HepG2 (cell line): ENCODE measurements around the gene FASTK. TPM values are rescaled to one million over a fixed set of nuclear protein-coding genes. Genes with fewer than 3 reads are reported as not detected.

ENCODE experiments used
- ARID4A ChIP-seq: sonication (generic); formaldehyde crosslinking; IDR thresholded peaks from 2 replicates; pipeline ENCODE4 v1.5.0; 2020; ENCODE audit warnings: mild to moderate bottlenecking, missing genetic modification reagents, borderline replicate concordance
- BORCS8-MEF2B ChIP-seq: sonication (generic); formaldehyde crosslinking; IDR thresholded peaks from 2 replicates; pipeline ENCODE4 v1.8.0; 2022; ENCODE audit warnings: mild to moderate bottlenecking, missing genetic modification reagents
- DPF2 ChIP-seq: sonication (generic); formaldehyde crosslinking; IDR thresholded peaks from 2 replicates; pipeline ENCODE4 v1.4.0; 2020; ENCODE audit warnings: mild to moderate bottlenecking, low read depth, missing genetic modification reagents, borderline replicate concordance
- EEA1 ChIP-seq: sonication (generic); formaldehyde crosslinking; IDR thresholded peaks from 2 replicates; pipeline ENCODE4 v1.5.1; 2020; ENCODE audit warnings: mild to moderate bottlenecking, missing genetic modification reagents, borderline replicate concordance
- HDAC1 ChIP-seq: sonication (generic); formaldehyde crosslinking; IDR thresholded peaks from 2 replicates; pipeline ENCODE4 v1.5.1; 2020; ENCODE audit warnings: mild to moderate bottlenecking, missing genetic modification reagents
- HOXA9 ChIP-seq: sonication (generic); formaldehyde crosslinking; IDR thresholded peaks from 2 replicates; pipeline ENCODE4 v1.8.1; 2022; ENCODE audit warnings: missing genetic modification reagents, mild to moderate bottlenecking, moderate library complexity, borderline replicate concordance
- KDM3A ChIP-seq: IDR thresholded peaks from 2 replicates; pipeline ENCODE4 v1.6.1; 2018; ENCODE audit warnings: low read depth, missing compliant biosample characterization
- NAIF1 ChIP-seq: sonication (generic); formaldehyde crosslinking; IDR thresholded peaks from 2 replicates; pipeline ENCODE4 v1.5.0; 2020; ENCODE audit warnings: mild to moderate bottlenecking, missing genetic modification reagents, borderline replicate concordance
- NFYB ChIP-seq: sonication (generic); formaldehyde crosslinking; IDR thresholded peaks from 2 replicates; pipeline ENCODE4 v1.4.0; 2020; ENCODE audit warnings: missing genetic modification reagents
- PHF8 ChIP-seq: sonication (generic); formaldehyde crosslinking; IDR thresholded peaks from 2 replicates; pipeline ENCODE4 v1.5.0; 2020; ENCODE audit warnings: missing genetic modification reagents
- PREB ChIP-seq: sonication (generic); formaldehyde crosslinking; IDR thresholded peaks from 2 replicates; pipeline ENCODE4 v1.4.0; 2020; ENCODE audit warnings: missing genetic modification reagents
- SMAD1 ChIP-seq: sonication (generic); formaldehyde crosslinking; IDR thresholded peaks from 2 replicates; pipeline ENCODE4 v1.4.0; 2020; ENCODE audit warnings: missing genetic modification reagents, low read depth, mild to moderate bottlenecking, borderline replicate concordance
- TMF1 ChIP-seq: sonication (generic); formaldehyde crosslinking; IDR thresholded peaks from 2 replicates; pipeline ENCODE4 v1.8.1; 2022; ENCODE audit warnings: low read depth, missing genetic modification reagents
- USF2 ChIP-seq, 2 experiments: sonication (generic) in 1 of 2; formaldehyde crosslinking in 1 of 2; IDR thresholded peaks; 2 replicates each; pipeline versions ENCODE4 v1.5.1 to v1.6.1; 2011 to 2020; ENCODE audit warnings: borderline replicate concordance in 1 of 2, low read depth in 1 of 2, low read length in 1 of 2, mild to moderate bottlenecking in 1 of 2, missing genetic modification reagents in 1 of 2, moderate library complexity in 1 of 2
- ZBTB38 ChIP-seq: sonication (generic); formaldehyde crosslinking; IDR thresholded peaks from 2 replicates; pipeline ENCODE4 v1.5.1; 2020; ENCODE audit warnings: mild to moderate bottlenecking, missing genetic modification reagents
- ZNF263 ChIP-seq: sonication (generic); formaldehyde crosslinking; IDR thresholded peaks from 2 replicates; pipeline ENCODE4 v1.4.0; 2020; ENCODE audit warnings: missing genetic modification reagents
- ZNF317 ChIP-seq: sonication (generic); formaldehyde crosslinking; IDR thresholded peaks from 2 replicates; pipeline ENCODE4 v1.5.0; 2020; ENCODE audit warnings: mild to moderate bottlenecking, missing genetic modification reagents
- ZNF354B ChIP-seq: sonication (generic); formaldehyde crosslinking; IDR thresholded peaks from 2 replicates; pipeline ENCODE4 v1.8.0; 2022; ENCODE audit warnings: mild to moderate bottlenecking, missing genetic modification reagents
- ZNF709 ChIP-seq: sonication (generic); formaldehyde crosslinking; IDR thresholded peaks from 2 replicates; pipeline ENCODE4 v1.5.0; 2020; ENCODE audit warnings: mild to moderate bottlenecking, missing genetic modification reagents
- ZNF746 ChIP-seq: sonication (generic); formaldehyde crosslinking; IDR thresholded peaks from 2 replicates; pipeline ENCODE4 v1.8.0; 2022; ENCODE audit warnings: mild to moderate bottlenecking, missing genetic modification reagents
- ZSCAN9 ChIP-seq: IDR thresholded peaks from 2 replicates; pipeline ENCODE4 v1.6.1; 2016; ENCODE audit warnings: borderline replicate concordance
- polyA plus RNA-seq, 8 experiments: library from polyadenylated mRNA; depleted of rRNA in 3 of 8; stranded (reverse) in 7 of 8; unstranded in 1 of 8; fragments of >200 nt; fragmentation: Illumina TruSeq in 4 of 8; extraction: Trizol in 4 of 8; gene quantifications; 2 replicates each; pipeline versions ENCODE4 v1.2.1 to v1.2.3, GENCODE V29; 2011 to 2016; ENCODE audit warnings: low read depth in 4 of 8, missing spikeins in 1 of 8, mixed read lengths in 1 of 8; ENCODE audit not compliant: insufficient read depth in 1 of 8
- total RNA-seq, 5 experiments: library from RNA; depleted of rRNA; stranded (reverse); fragments of >200 nt; fragmentation: Illumina TruSeq; extraction: Trizol; gene quantifications; 2 replicates each; pipeline ENCODE4 v1.2.3, GENCODE V29; 2016; ENCODE audit warnings: low read depth in 1 of 5

The FASTK gene
- total and polyA plus RNA-seq, 2 of the 13 experiments (the other 11 are each of a cell fraction or from before 2014, with no cell fraction given): 52.9 to 55.7 TPM

DNA sequence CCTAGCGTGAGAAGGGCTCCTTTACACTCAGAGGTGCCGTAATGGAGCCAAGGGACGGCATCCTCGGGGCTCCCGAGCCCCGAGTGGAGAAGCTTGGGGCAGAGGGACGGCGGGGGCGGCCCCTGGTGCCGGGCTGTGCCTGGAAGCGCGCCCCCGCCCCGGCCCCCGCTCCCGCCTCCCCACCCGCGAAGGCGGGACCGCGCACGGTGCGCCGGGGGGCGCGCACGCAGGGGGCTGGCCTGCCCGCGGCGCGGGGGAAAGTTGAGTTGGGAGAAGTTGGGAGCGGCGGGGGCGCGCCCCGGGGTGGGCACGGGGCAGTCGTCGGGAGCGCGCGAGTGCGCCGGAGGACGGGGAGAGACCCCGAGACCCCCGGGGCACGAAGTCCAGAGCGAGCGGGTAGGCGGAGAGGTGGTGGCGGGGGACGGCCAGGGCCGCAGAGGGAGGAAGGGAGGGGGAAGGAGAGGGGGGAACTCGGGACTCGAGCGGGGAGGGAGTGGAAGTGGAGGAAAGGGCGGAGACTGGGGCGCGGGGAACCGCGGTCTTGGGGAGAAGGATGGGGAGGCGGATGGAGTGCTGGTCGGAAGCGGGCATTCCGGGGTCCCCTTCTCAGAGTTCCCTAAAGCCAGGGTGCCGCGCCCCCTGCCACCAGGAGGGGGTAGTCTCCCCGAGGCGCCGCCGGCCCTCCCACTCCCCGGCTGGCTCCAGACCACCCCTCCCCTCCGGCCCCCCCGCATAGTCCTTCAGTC lies 21.1 kb downstream of the FASTK start, which contains the start of gene SLC4A2 (continued):
- TF ChIP-seq USF2 (IDR thresholded peaks at IDR 0.05; ENCODE audit: low read depth, low read length) (no peak), USF2 (CRISPR knock-in tag; IDR thresholded peaks at IDR 0.05; ENCODE audit: borderline replicate concordance) (no peak), ZNF709 (CRISPR knock-in tag) (no peak; the same call in 1 of the 2 replicates), ZSCAN9 (no peak), PREB (CRISPR knock-in tag) (no peak), NAIF1 (CRISPR knock-in tag) (no peak), HOXA9 (CRISPR knock-in tag) (no peak), ARID4A (CRISPR knock-in tag) (no peak; the same call in 1 of the 2 replicates), KDM3A (CRISPR knock-in tag) (no peak), TMF1 (CRISPR knock-in tag) (0 out of 2 replicates have a peak, but pooled peaks have one; percentile 29), PHF8 (CRISPR knock-in tag) (peak; percentile 63), NFYB (no peak), ZNF317 (no peak), ZNF263 (CRISPR knock-in tag) (no peak), ZNF746 (peak; percentile 50; the same call in 1 of the 2 replicates), HDAC1 (CRISPR knock-in tag) (no peak), SMAD1 (CRISPR knock-in tag) (no peak), DPF2 (no peak), EEA1 (CRISPR knock-in tag) (peak; percentile 5; the same call in 1 of the 2 replicates), BORCS8-MEF2B (CRISPR knock-in tag) (0 out of 2 replicates have a peak, but pooled peaks have one; percentile 18), ZBTB38 (CRISPR knock-in tag) (peak; percentile 16; the same call in 1 of the 2 replicates), ZNF354B (CRISPR knock-in tag) (0 out of 2 replicates have a peak, but pooled peaks have one; percentile 38)
